Motor neuron (in vitro differentiated cells): ENCODE data around the gene FCHSD2. TPM values are rescaled to one million over a fixed set of nuclear protein-coding genes. Genes with fewer than 3 reads are reported as not detected.
"Not testable (repeated sequence)": the region's sequence is repeated elsewhere in the genome, so short reads cannot be mapped to it uniquely, and the experiment has no call there.

Source experiments
- ATAC-seq, 8 experiments: fragments of 200-7000 bp; cut with Tn5 transposase; replicated peaks in 6 of 8; 2 replicates each; pipeline ENCODE4 v1.8.0; 2021; ENCODE audit warnings: mild to moderate bottlenecking in 8 of 8, moderate library complexity in 8 of 8
- H3K27ac ChIP-seq, 2 donors: fragments of 250-450 bp; sonication (Bioruptor Pico); 2 replicates each; pipeline ENCODE4 v1.9.0; 2021; ENCODE audit warnings: antibody characterized with exemption in 2 of 2, mild to moderate bottlenecking in 2 of 2, moderate library complexity in 1 of 2
- H3K4me1 ChIP-seq, 2 donors: fragments of 250-450 bp; sonication (Bioruptor Pico); replicated peaks in 1 of 2; 2 replicates each; pipeline ENCODE4 v1.6.1; 2021; ENCODE audit warnings: antibody characterized with exemption in 2 of 2, mild to moderate bottlenecking in 2 of 2, moderate library complexity in 1 of 2
- H3K4me3 ChIP-seq, 5 donors: fragments of 250-450 bp; sonication (Bioruptor Pico); 2 replicates each; pipeline ENCODE4 v1.9.0; 2021; ENCODE audit warnings: antibody characterized with exemption in 5 of 5, mild to moderate bottlenecking in 5 of 5, moderate library complexity in 4 of 5
- WGBS, 10 experiments: fragments of 450-650 bp; shearing (Covaris generic); methylation state at CpG; one replicate each; pipeline ENCODE4 v1.0.0; 2022; 5-methylcytosine and 5-hydroxymethylcytosine counted together
- in situ Hi-C, 9 experiments: fragments of 400-800 bp; cut with MboI; loops; one replicate each; pipeline ENCODE4 v1.15.0; 2021; ENCODE audit warnings: low sequenced_read_pairs in 9 of 9, low pct_unique_long_range_greater_than_20kb in 2 of 9; ENCODE audit not compliant: unreplicated experiment in 9 of 9
- total RNA-seq, 8 experiments: library from RNA; unstranded; fragments of 300-600 nt; gene quantifications; 2 replicates each; pipeline versions ENCODE4 v1.2.3 to v1.2.4, GENCODE V29; 2022

The FCHSD2 gene
- total RNA-seq, 8 experiments from 2014 or later, result 11.6 to 22.1 (median 18.0) TPM

GRCh38 chr11:72820439-72821139 is 321.5 kb downstream of the FCHSD2 start:
- in situ Hi-C loops, result no loop called here
- 86 to 100% (median 100%) methylated on average over 2 to 7 of the region's 15 CpGs; no CpG with 5 or more reads in 3 of the 10 experiments for WGBS, 10 experiments
- peaks cover 7 to 12% of the 10 kb centered on the region in 2 donors for H3K4me1 ChIP-seq
- no peak overlapping the region for H3K27ac ChIP-seq
- H3K4me3 ChIP-seq, result no peak overlapping the region
- ATAC-seq, result no peak

- ATAC-seq, result no peak
- Histone ChIP-seq H3K4me3 (no peak overlapping the region), H3K4me1 (peaks cover 10 to 17% of the 10 kb centered on the region in 2 donors), H3K27ac (no peak overlapping the region)
- in situ Hi-C loops, result no loop called here
- whole genome bisulfite sequencing, 10 experiments, result 78 to 100% (median 86%) methylated on average over 1 to 3 of the region's 4 CpGs; no CpG with 5 or more reads in 6 of the 10 experiments
Observed at GRCh38 chr11:72818971-72819370, 323.1 kb downstream of the FCHSD2 start.

DNA sequence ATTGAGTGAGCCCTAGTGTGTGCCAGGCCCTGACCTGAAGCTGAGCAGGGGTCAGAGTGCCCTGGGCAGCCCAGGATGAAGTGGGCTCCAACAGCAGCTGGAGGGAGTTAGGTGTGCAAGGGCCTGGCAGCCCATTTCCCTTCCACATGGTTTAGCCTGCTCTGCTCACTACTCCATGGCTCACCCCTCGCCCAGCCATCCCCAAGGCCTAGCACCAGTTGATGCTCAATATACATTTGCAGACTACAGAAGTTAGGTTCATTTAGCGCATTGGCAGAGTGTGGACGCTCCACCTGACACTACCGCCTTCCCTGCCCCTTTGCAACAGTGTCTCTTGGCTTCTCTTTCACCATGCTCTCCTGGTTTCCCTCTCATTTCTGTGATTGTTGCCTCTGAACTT is 324.2 kb downstream of the FCHSD2 start:
- WGBS, 10 experiments, result 80 to 100% (median 100%) methylated on average over 1 to 2 of the region's 4 CpGs; no CpG with 5 or more reads in 5 of the 10 experiments
- Histone ChIP-seq H3K4me1 (peaks cover 16 to 24% of the 10 kb centered on the region in 2 donors), H3K27ac (no peak overlapping the region), H3K4me3 (no peak overlapping the region)
- no peak for ATAC-seq
- in situ Hi-C loops, result no loop called here

DNA sequence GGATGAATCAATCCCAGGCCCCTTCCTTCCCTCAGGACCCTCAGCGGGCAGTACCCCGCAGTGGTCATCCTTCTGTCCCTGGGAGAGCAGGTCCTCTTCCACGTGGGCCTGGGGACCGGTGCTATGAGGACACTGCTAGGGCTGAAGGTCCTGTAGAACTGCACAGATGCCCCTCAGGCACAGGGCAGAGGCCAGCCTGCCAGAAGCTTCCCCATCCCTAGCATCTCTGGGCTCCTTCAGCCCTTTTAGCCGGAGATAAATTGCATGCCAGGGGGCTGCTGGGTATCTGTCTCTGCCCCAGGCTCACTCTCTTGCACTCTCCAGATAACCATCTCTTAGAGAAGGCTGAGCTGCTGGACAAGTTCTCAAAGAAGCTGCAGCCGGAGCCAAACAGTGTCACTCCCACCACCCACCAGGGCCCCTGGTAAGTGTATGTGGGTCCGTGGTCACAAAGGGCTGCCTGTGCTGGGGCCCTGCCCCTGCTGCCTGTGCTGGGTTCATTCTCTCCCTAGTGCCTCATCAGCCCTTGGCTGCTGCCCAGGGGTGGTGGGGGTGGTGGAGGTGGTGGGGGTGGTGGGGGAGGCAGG is 325.6 kb downstream of the FCHSD2 start:
- no peak overlapping the region for H3K4me3 ChIP-seq
- 80 to 100% (median 85%) methylated on average over 1 to 6 of the region's 7 CpGs; no CpG with 5 or more reads in 5 of the 10 experiments for WGBS, 10 experiments
- in situ Hi-C loops, result no loop called here
- H3K4me1 ChIP-seq, result peaks cover 20 to 22% of the 10 kb centered on the region in 2 donors
- H3K27ac ChIP-seq, result no peak overlapping the region
- no peak for ATAC-seq

GRCh38 chr11:72815110-72815618 is 327.0 kb downstream of the FCHSD2 start:
- Histone ChIP-seq H3K27ac (peak overlapping the region in 1 of 2 donors; percentile 90), H3K4me1 (peaks cover 16 to 19% of the 10 kb centered on the region in 2 donors), H3K4me3 (peak overlapping the region; percentile 52 to 80 (median 62))
- in situ Hi-C loops, result no loop called here
- WGBS, 10 experiments, result 0 to 41% (median 8%) methylated on average over 1 to 3 of the region's 13 CpGs; no CpG with 5 or more reads in 5 of the 10 experiments
- no peak for ATAC-seq

DNA sequence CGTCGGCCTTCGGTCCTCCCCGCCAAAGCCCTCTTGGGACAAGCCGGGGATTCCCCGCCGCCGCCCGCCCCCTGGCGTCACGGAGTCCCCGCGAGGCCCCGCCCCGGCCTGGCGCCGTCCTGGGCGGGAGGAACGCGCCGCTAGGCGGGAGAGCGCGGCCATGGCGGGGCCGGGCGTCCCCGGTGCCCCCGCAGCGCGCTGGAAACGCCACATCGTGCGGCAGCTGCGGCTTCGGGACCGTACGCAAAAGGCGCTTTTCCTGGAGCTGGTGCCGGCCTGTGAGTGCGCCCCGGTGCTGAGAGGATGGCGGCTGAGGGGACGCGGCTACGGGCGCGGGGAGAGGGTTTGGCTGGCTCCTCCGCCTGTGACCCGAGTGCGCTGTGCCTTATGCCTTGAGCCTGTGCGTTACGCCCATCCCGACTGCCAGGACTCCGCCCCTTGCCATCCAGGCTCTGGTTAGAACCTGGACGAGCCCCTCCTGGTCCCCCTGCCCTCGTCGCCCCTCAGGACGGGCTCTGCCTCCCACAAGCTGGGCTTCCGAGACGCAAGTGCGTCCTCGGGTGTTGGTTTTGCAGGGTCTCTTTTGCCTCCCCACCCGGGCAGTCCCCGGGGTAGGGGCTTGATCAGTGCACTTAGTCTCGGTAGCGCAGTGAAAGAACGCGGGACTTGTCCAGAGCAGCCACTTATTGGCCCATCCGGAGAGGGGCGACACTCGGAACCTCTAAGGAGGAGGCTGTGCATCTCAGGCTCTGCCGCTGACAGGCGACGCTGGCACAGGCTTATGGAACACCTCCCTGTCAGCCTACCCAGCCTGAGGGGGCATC is 327.6 kb downstream of the FCHSD2 start, which contains the start of gene ATG16L2:
TSS of gene ATG16L2 (plus strand) at position 126 of the 824 bp plus-strand sequence. CDS start at position 161, 35 bp downstream.
- 0% methylated on average over 1 to 10 of the region's 75 CpGs; no CpG with 5 or more reads in 5 of the 10 experiments for WGBS, 10 experiments
- ATAC-seq, result peak; percentile 78 to 92 (median 88)
- Histone ChIP-seq H3K4me1 (peaks cover 16 to 19% of the 10 kb centered on the region in 2 donors), H3K4me3 (peak within 1 kb of the TSS; percentile 52 to 80 (median 62)), H3K27ac (peak within 1 kb of the TSS; percentile 90 to 98)
- in situ Hi-C loops, result no loop called here

DNA sequence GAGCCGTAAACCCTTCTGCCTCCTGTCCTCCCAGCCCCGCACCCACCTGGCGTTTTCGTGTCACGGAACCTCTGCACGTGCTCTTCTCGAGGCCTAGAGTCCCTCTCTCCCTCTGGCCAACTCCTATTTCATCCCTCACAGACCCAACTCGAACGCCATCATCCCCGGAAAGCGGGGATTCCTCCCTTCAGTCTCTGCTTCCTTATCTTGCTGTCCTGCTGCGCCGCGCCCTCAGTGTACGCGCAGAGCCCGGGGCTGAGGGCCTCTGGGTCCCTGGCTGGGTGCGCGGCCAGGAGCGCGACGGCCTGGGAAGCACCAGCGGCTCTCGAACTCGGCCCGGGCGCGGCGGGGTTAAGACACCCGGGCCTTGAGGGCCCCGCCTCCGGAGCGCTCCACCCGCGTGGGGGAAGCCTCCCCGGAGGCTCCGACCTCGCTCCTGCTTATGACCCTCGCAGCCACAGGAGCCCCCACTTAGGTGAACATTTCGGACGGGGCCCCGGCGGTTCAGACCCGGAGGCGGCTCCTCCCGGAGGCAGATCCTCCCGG is 328.3 kb downstream of the FCHSD2 start:
- ATAC-seq, result peak; percentile 66 to 84 (median 77)
- 0 to 4% (median 0%) methylated on average over 1 to 24 of the region's 47 CpGs; no CpG with 5 or more reads in 4 of the 10 experiments for whole genome bisulfite sequencing, 10 experiments
- Histone ChIP-seq H3K27ac (peak overlapping the region; percentile 90 to 98), H3K4me3 (peak overlapping the region; percentile 52 to 80 (median 62)), H3K4me1 (peaks cover 16 to 19% of the 10 kb centered on the region in 2 donors)
- in situ Hi-C loops, result no loop called here

DNA sequence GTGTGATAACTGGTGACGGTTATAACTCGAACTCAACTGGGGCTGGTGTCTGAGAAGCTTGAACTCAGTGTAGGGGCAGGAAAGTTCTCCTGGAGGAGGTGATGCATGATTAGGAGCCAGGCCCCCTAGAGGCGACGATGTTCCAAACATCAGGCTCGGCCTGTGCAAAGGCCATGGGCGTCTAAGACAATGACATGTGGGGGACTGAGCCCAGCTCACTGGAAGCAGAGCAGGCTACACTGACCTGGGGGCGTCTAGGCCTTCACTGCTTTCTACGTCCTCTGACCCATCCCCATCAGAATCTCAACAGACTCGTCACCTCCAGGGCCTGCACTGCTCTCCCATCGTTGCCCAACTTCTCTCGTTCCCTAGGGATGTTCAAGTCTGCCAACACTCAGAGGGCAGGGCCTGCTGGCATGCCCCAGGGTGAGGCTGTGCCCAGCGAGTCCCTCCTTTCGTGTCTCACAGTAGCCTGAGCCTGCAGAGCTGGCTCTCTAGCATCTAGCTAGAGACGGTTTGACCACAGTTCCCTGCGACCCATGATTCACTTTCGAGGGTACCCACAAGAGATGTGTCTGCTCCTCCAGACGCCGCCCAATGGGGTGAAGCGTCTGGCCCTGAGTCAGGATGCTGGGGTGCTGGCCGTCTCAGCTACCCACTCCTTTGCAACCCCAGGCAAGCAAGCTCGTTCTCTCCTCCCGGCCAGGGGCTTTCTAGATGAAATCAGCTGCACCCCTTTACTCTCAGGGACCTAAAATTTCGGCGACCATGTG is 329.0 kb downstream of the FCHSD2 start:
- Histone ChIP-seq H3K4me1 (peaks cover 16 to 19% of the 10 kb centered on the region in 2 donors), H3K4me3 (peak overlapping the region; percentile 52 to 80 (median 62)), H3K27ac (peak overlapping the region in 1 of 2 donors; percentile 98)
- WGBS, 10 experiments, result 0 to 90% (median 31%) methylated on average over 1 to 14 of the region's 24 CpGs; no CpG with 5 or more reads in 2 of the 10 experiments
- peak in 3 of 8 experiments; percentile 22 to 51 (median 34) for ATAC-seq
- in situ Hi-C loops, result no loop called here

DNA sequence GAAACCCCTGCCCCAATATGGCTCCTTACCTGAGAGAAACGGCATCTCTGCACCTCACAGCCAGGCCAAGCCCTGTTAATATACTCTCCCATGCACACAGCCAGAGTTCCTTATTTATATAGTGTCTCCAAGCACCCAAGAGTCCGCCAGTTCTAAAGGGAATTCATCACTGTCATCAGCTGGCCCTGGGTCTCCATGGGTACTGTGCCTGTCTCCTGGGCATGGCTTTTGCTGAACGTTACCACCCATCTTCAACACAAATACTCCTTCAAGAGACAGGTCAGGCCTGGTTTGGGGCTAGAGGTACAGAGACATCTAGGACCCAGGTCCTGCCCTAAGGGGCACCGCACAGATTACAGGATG is 329.5 kb downstream of the FCHSD2 start:
- 0 to 89% (median 63%) methylated on average over 1 to 3 of the region's 4 CpGs; no CpG with 5 or more reads in 2 of the 10 experiments for WGBS, 10 experiments
- in situ Hi-C loops, result no loop called here
- Histone ChIP-seq H3K4me1 (peaks cover 16 to 19% of the 10 kb centered on the region in 2 donors), H3K27ac (no peak overlapping the region), H3K4me3 (peak overlapping the region in 1 of 5 donors; percentile 80)
- ATAC-seq, result peak in 3 of 8 experiments; percentile 1 to 45 (median 12)

GRCh38 chr11:72811686-72812085 is 330.4 kb downstream of the FCHSD2 start:
- 60 to 100% (median 89%) methylated on average over 1 to 8 of the region's 10 CpGs; no CpG with 5 or more reads in 2 of the 10 experiments for WGBS, 10 experiments
- peaks cover 16 to 19% of the 10 kb centered on the region in 2 donors for H3K4me1 ChIP-seq
- ATAC-seq, H3K4me3 ChIP-seq, in situ Hi-C loops, H3K27ac ChIP-seq: not testable (repeated sequence)

DNA sequence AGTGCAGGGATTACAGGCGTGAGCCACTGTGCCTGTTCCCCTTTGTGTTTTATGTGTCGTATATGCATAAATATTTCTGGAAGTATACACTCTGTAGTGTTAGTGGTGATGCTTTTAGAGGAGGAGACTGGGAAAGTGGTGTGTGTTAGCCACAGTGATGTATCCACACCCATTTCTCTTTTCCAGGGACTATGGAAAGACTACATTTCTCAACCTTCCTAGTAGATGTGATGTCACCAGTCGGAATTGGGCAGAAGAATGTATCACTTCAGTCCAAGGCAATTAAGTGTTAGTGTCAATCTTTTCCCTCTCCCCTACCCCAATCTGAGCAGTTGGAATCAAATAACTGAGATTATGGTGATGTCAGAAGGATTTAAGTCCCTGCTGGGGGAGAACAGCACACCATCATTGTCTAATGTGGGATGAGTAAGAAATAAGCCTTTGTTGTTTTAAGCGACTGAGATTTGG is 333.8 kb downstream of the FCHSD2 start:
- Histone ChIP-seq H3K27ac (no peak overlapping the region), H3K4me3 (no peak overlapping the region), H3K4me1 (peaks cover 10 to 11% of the 10 kb centered on the region in 2 donors)
- ATAC-seq, result no peak
- WGBS, 10 experiments, result 40 to 100% (median 90%) methylated on average over 1 to 3 of the region's 4 CpGs; no CpG with 5 or more reads in 1 of the 10 experiments
- in situ Hi-C loops, result no loop called here
